Keratinocyte (primary cell): Measurements from ENCODE around the gene KCNJ12. TPM values are rescaled to one million over a fixed set of nuclear protein-coding genes. Genes with fewer than 3 reads are reported as not detected.

Source experiments
- DNase-seq: peaks from one replicate; pipeline ENCODE4 v3.0.0-alpha.2; 2011; ENCODE audit warnings: low read depth, missing footprints, low spot score
- FAIRE-seq: peaks from 2 replicates; lab custom pipeline; 2011; peaks lifted over from hg19 to GRCh38; lab: Jason Lieb, UNC
- H2AFZ ChIP-seq: 2 replicates; pipeline ENCODE4 v1.6.0; 2012; ENCODE audit warnings: low read length, control low read depth, inconsistent platforms; ENCODE audit not compliant: control insufficient read depth
- H3K27ac ChIP-seq: 2 replicates; pipeline ENCODE4 v1.5.1; 2011; ENCODE audit warnings: low read length; ENCODE audit not compliant: control insufficient read depth, insufficient read depth
- H3K27me3 ChIP-seq: 3 replicates; pipeline ENCODE4 v1.6.0; 2011; ENCODE audit warnings: low read length; ENCODE audit not compliant: control insufficient read depth, insufficient read depth; ENCODE audit errors: extremely low read depth
- H3K36me3 ChIP-seq, 2 experiments: 2 replicates in 1 of 2; 3 replicates in 1 of 2; pipeline ENCODE4 v1.5.1; 2011; ENCODE audit warnings: low read length in 2 of 2, mild to moderate bottlenecking in 1 of 2; ENCODE audit not compliant: control insufficient read depth in 2 of 2, insufficient read depth in 2 of 2; ENCODE audit errors: extremely low read depth in 1 of 2
- H3K4me1 ChIP-seq: 3 replicates; pipeline ENCODE4 v1.5.1; 2011; ENCODE audit warnings: low read length; ENCODE audit not compliant: control insufficient read depth, insufficient read depth; ENCODE audit errors: extremely low read depth
- H3K4me2 ChIP-seq: 3 replicates; pipeline ENCODE4 v1.6.0; 2011; ENCODE audit warnings: low read depth, low read length; ENCODE audit not compliant: control insufficient read depth, insufficient read depth; ENCODE audit errors: extremely low read depth
- H3K4me3 ChIP-seq, 3 experiments: fragments of 200-600 bp in 1 of 3; sonication (generic) in 1 of 3; 2 replicates in 2 of 3; 3 replicates in 1 of 3; pipeline ENCODE4 v1.5.1; 2011 to 2016; ENCODE audit warnings: low read length in 3 of 3, mild to moderate bottlenecking in 3 of 3, control low read depth in 2 of 3, inconsistent platforms in 1 of 3, low read depth in 1 of 3, mixed read lengths in 1 of 3, mixed run types in 1 of 3, moderate library complexity in 1 of 3; ENCODE audit not compliant: control insufficient read depth in 2 of 3, insufficient read depth in 2 of 3; ENCODE audit errors: extremely low read depth in 1 of 3
- H3K79me2 ChIP-seq: 2 replicates; pipeline ENCODE4 v1.6.0; 2012; ENCODE audit warnings: low read length; ENCODE audit not compliant: control insufficient read depth, insufficient read depth
- H3K9ac ChIP-seq: 3 replicates; pipeline ENCODE4 v1.6.0; 2011; ENCODE audit warnings: low read length; ENCODE audit not compliant: control insufficient read depth, insufficient read depth; ENCODE audit errors: extremely low read depth
- H3K9me1 ChIP-seq: 3 replicates; pipeline ENCODE4 v1.6.0; 2011; ENCODE audit warnings: low read length; ENCODE audit not compliant: control insufficient read depth, insufficient read depth; ENCODE audit errors: extremely low read depth
- H3K9me3 ChIP-seq: 2 replicates; pipeline ENCODE4 v1.5.1; 2012; ENCODE audit warnings: low read depth, low read length; ENCODE audit not compliant: control insufficient read depth
- H4K20me1 ChIP-seq: 3 replicates; pipeline ENCODE4 v1.6.0; 2011; ENCODE audit warnings: low read length; ENCODE audit not compliant: control insufficient read depth, insufficient read depth; ENCODE audit errors: extremely low read depth
- CTCF ChIP-seq, 3 experiments: IDR thresholded peaks in 1 of 3; conservative IDR thresholded peaks in 1 of 3; optimal IDR thresholded peaks in 1 of 3; 2 replicates in 2 of 3; 3 replicates in 1 of 3; pipeline versions ENCODE3 to v1.5.1; 2011; ENCODE audit warnings: low read length in 3 of 3, mild to moderate bottlenecking in 3 of 3, moderate library complexity in 2 of 3, control low read depth in 1 of 3, inconsistent platforms in 1 of 3; ENCODE audit not compliant: insufficient read depth in 2 of 3; ENCODE audit errors: extremely low read depth in 1 of 3
- EZH2 ChIP-seq: IDR thresholded peaks from one replicate; pipeline ENCODE4 v1.6.1; 2012; ENCODE audit warnings: inconsistent platforms, mild to moderate bottlenecking, low read length, moderate library complexity
- dilution Hi-C: fragments of 300-500 bp; cut with MboI; formaldehyde crosslinking; loops from one replicate; pipeline ENCODE4 v1.7.0; 2020; ENCODE audit warnings: low sequenced_read_pairs; ENCODE audit not compliant: extremely low pct_ligation_motif_present
- polyA plus RNA-seq, 5 experiments: library from polyadenylated mRNA; depleted of rRNA in 3 of 5; stranded (reverse) in 3 of 5; stranded (forward) in 1 of 5; unstranded in 1 of 5; fragments of >200 nt; gene quantifications; 1 replicate in 1 of 5; 2 replicates in 3 of 5; 3 replicates in 1 of 5; pipeline versions ENCODE4 v1.2.1 to v1.2.3, GENCODE V29; 2011 to 2012; ENCODE audit warnings: missing spikeins in 2 of 5, low read depth in 1 of 5, low replicate concordance in 1 of 5

The KCNJ12 gene
- polyA plus RNA-seq, 1 donor (not counting 4 experiments of a cell fraction or from before 2014, with no cell fraction given), result 0.04 TPM

DNA sequence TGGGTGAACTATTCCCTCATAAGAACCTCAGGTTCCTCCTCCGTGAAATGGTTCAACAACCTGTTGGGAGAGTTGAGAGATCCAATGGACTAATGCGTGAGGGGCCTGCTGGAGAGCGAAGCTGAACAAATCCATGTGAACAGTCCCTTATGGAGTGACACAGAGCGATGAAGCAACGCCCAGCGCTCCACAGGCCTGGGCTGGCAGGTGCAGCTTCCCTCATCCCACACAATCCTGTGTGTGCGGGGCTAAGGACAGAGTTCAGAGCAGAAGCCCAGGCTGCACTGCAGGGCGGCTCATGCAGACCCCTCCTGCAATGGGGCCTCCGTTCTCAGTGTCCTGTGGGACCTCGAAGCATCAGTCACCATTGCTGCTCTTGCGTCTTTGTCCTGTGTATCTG is 90.4 kb downstream of the KCNJ12 start:
- Histone ChIP-seq H3K79me2 (no peaks in the 10 kb centered on the region), H3K27ac (no peak overlapping the region), H3K9me1 (no peaks in the 10 kb centered on the region), H3K4me1 (no peaks in the 10 kb centered on the region), H3K36me3 (no peaks in the 10 kb centered on the region), H3K4me2 (no peak overlapping the region), H3K4me3 (no peak overlapping the region), H4K20me1 (no peaks in the 10 kb centered on the region), H3K27me3 (peaks cover 20% of the 10 kb centered on the region), H3K9me3 (no peaks in the 10 kb centered on the region), H3K9ac (no peak overlapping the region), H2AFZ (no peak overlapping the region)
- no peak for DNase-seq
- TF ChIP-seq EZH2 (no peak), CTCF (optimal IDR thresholded peaks at IDR 0.05 in 1 of 3, IDR thresholded peaks at IDR 0.05 in 1 of 3, conservative IDR thresholded peaks at IDR 0.05 in 1 of 3; ENCODE audit: extremely low read depth in 1 of 3, insufficient read depth in 2 of 3, low read length in 3 of 3) (no peak)
- FAIRE-seq, result no peak
- dilution Hi-C loops, result no loop called here

GRCh38 chr17:21467196-21467595 is 91.0 kb downstream of the KCNJ12 start:
- Histone ChIP-seq H3K4me1 (no peaks in the 10 kb centered on the region), H3K27me3 (peaks cover 20% of the 10 kb centered on the region), H3K36me3 (no peaks in the 10 kb centered on the region), H4K20me1 (no peaks in the 10 kb centered on the region), H2AFZ (no peak overlapping the region), H3K9ac (no peak overlapping the region), H3K79me2 (no peaks in the 10 kb centered on the region), H3K27ac (no peak overlapping the region), H3K9me3 (no peaks in the 10 kb centered on the region), H3K9me1 (no peaks in the 10 kb centered on the region), H3K4me2 (no peak overlapping the region), H3K4me3 (no peak overlapping the region)
- TF ChIP-seq CTCF (optimal IDR thresholded peaks at IDR 0.05 in 1 of 3, IDR thresholded peaks at IDR 0.05 in 1 of 3, conservative IDR thresholded peaks at IDR 0.05 in 1 of 3; ENCODE audit: extremely low read depth in 1 of 3, insufficient read depth in 2 of 3, low read length in 3 of 3) (no peak), EZH2 (no peak)
- DNase-seq (no peak), FAIRE-seq (no peak)
- dilution Hi-C loops, result no loop called here
